Neuronal stem cell (in vitro differentiated cells): ENCODE measurements around the gene RFLNA.

Experiments used
- DNase-seq: peaks from one replicate; pipeline ENCODE4 v3.0.0-alpha.2; 2013; ENCODE audit warnings: low spot score
- H2AFZ ChIP-seq: one replicate; pipeline ENCODE4 v1.6.1; 2013; ENCODE audit warnings: mild to moderate bottlenecking, low read length, inconsistent platforms
- H2AK5ac ChIP-seq: 2 replicates; pipeline ENCODE4 v1.6.1; 2013; ENCODE audit warnings: low read depth, mild to moderate bottlenecking, inconsistent platforms, low read length, moderate library complexity, mixed read lengths
- H2BK120ac ChIP-seq: 2 replicates; pipeline ENCODE4 v1.6.1; 2013; ENCODE audit warnings: low read depth, mild to moderate bottlenecking, inconsistent platforms, low read length, moderate library complexity, mixed read lengths
- H2BK12ac ChIP-seq: one replicate; pipeline ENCODE4 v1.6.1; 2013; ENCODE audit warnings: low read length, inconsistent platforms
- H2BK15ac ChIP-seq: 2 replicates; pipeline ENCODE4 v1.6.1; 2013; ENCODE audit warnings: mild to moderate bottlenecking, low read length, inconsistent platforms, mixed read lengths
- H2BK5ac ChIP-seq: one replicate; pipeline ENCODE4 v1.6.1; 2013; ENCODE audit warnings: inconsistent platforms, mild to moderate bottlenecking, low read length, moderate library complexity
- H3K14ac ChIP-seq: one replicate; pipeline ENCODE4 v1.6.1; 2013; ENCODE audit warnings: low read length, inconsistent platforms
- H3K18ac ChIP-seq: 2 replicates; pipeline ENCODE4 v1.6.1; 2013; ENCODE audit warnings: low read length, inconsistent platforms
- H3K23ac ChIP-seq: 2 replicates; pipeline ENCODE4 v1.6.1; 2013; ENCODE audit warnings: low read depth, mild to moderate bottlenecking, mixed read lengths, low read length, inconsistent platforms; ENCODE audit not compliant: poor library complexity
- H3K27ac ChIP-seq: replicated peaks from 3 replicates; pipeline ENCODE4 v1.5.1; 2013; ENCODE audit warnings: low read length, inconsistent platforms
- H3K27me3 ChIP-seq, 3 experiments: 2 replicates each; pipeline ENCODE4 v1.6.1; 2013; ENCODE audit warnings: low read length in 3 of 3, mild to moderate bottlenecking in 2 of 3, inconsistent platforms in 1 of 3, low read depth in 1 of 3, mixed read lengths in 1 of 3, moderate library complexity in 1 of 3; ENCODE audit not compliant: control insufficient read depth in 3 of 3, insufficient read depth in 3 of 3
- H3K36me3 ChIP-seq, 2 donors: replicated peaks in 1 of 2; 2 replicates each; pipeline ENCODE4 v1.6.1; 2013; ENCODE audit warnings: low read length in 2 of 2; ENCODE audit not compliant: control insufficient read depth in 2 of 2, insufficient read depth in 2 of 2
- H3K4ac ChIP-seq: 2 replicates; pipeline ENCODE4 v1.6.1; 2013; ENCODE audit warnings: inconsistent platforms, mild to moderate bottlenecking, low read length, moderate library complexity
- H3K4me1 ChIP-seq, 2 donors: 1 replicate in 1 of 2; 2 replicates in 1 of 2; pipeline ENCODE4 v1.6.1; 2013; ENCODE audit warnings: low read length in 2 of 2, low read depth in 1 of 2; ENCODE audit not compliant: control insufficient read depth in 2 of 2, insufficient read depth in 1 of 2
- H3K4me2 ChIP-seq: one replicate; pipeline ENCODE4 v1.6.1; 2013; ENCODE audit warnings: mild to moderate bottlenecking, low read length, inconsistent platforms; ENCODE audit not compliant: insufficient read depth, poor library complexity, severe bottlenecking
- H3K4me3 ChIP-seq, 2 donors: 2 replicates each; pipeline ENCODE4 v1.5.1; 2013; ENCODE audit warnings: low read length in 2 of 2, mild to moderate bottlenecking in 2 of 2, inconsistent platforms in 1 of 2, moderate library complexity in 1 of 2
- H3K79me1 ChIP-seq: one replicate; pipeline ENCODE4 v1.6.1; 2013; ENCODE audit warnings: low read depth, mild to moderate bottlenecking, inconsistent platforms, low read length, moderate library complexity
- H3K9ac ChIP-seq: one replicate; pipeline ENCODE4 v1.6.1; 2013; ENCODE audit warnings: mild to moderate bottlenecking, low read depth, low read length, inconsistent platforms; ENCODE audit not compliant: poor library complexity
- H3K9me3 ChIP-seq, 2 donors: replicated peaks in 1 of 2; 2 replicates each; pipeline versions ENCODE3 to v1.6.1; 2013; ENCODE audit warnings: low read length in 2 of 2, mild to moderate bottlenecking in 2 of 2, inconsistent platforms in 1 of 2, low read depth in 1 of 2, mixed read lengths in 1 of 2, moderate library complexity in 1 of 2; ENCODE audit not compliant: control insufficient read depth in 2 of 2, insufficient read depth in 1 of 2
- H4K8ac ChIP-seq: one replicate; pipeline ENCODE4 v1.6.1; 2013; ENCODE audit warnings: low read depth, mild to moderate bottlenecking, inconsistent platforms, low read length, moderate library complexity
- H4K91ac ChIP-seq: one replicate; pipeline ENCODE4 v1.6.1; 2013; ENCODE audit warnings: low read length, low read depth, mild to moderate bottlenecking, inconsistent platforms; ENCODE audit not compliant: poor library complexity
- WGBS, 2 donors: extraction: QIAGEN DNeasy Blood & Tissue Kit; methylation state at CpG; one replicate each; pipeline ENCODE4 v1.1.7; 2013; ENCODE audit warnings: missing lambda C conversion rate in 2 of 2, mixed read lengths in 1 of 2; ENCODE audit not compliant: insufficient read length in 2 of 2, insufficient replicate concordance in 1 of 2; ENCODE audit errors: extremely low coverage in 2 of 2; 5-methylcytosine and 5-hydroxymethylcytosine counted together

Gene RFLNA

GRCh38 chr12:124310178-124310577 lies 15.3 kb downstream of the RFLNA start:
- H3K36me3 ChIP-seq = peaks cover 0 to 4% of the 10 kb centered on the region in 2 donors
- no peak overlapping the region for H2AFZ ChIP-seq
- no peaks in the 10 kb centered on the region for H3K27me3 ChIP-seq
- H3K18ac ChIP-seq = no peak overlapping the region
- H4K91ac ChIP-seq = no peak overlapping the region
- H3K4me2 ChIP-seq = no peak overlapping the region
- no peak overlapping the region for H3K14ac ChIP-seq
- no peak overlapping the region for H2BK12ac ChIP-seq
- no peak overlapping the region for H2BK5ac ChIP-seq
- H2BK120ac ChIP-seq = no peak overlapping the region
- no peak overlapping the region for H4K8ac ChIP-seq
- H3K4ac ChIP-seq = no peak overlapping the region
- no peaks in the 10 kb centered on the region for H3K4me1 ChIP-seq
- peaks cover 2% of the 10 kb centered on the region for H3K79me1 ChIP-seq
- no peak overlapping the region for H3K4me3 ChIP-seq
- H2AK5ac ChIP-seq = no peak overlapping the region
- no peak overlapping the region for H2BK15ac ChIP-seq
- no peak overlapping the region for H3K23ac ChIP-seq
- no peak overlapping the region for H3K9ac ChIP-seq
- H3K9me3 ChIP-seq = no peaks in the 10 kb centered on the region
- no CpG with 5 or more reads among the region's 4 CpGs for WGBS, 2 donors
- no peak for DNase-seq
- no peak overlapping the region for H3K27ac ChIP-seq

GRCh38 chr12:124310785-124311184 lies 15.9 kb downstream of the RFLNA start:
- Histone ChIP-seq H3K4ac (no peak overlapping the region), H2BK12ac (no peak overlapping the region), H3K4me1 (peaks cover 0 to 1% of the 10 kb centered on the region in 2 donors), H2BK120ac (no peak overlapping the region), H2AK5ac (no peak overlapping the region), H3K9me3 (no peaks in the 10 kb centered on the region), H3K27me3 (no peaks in the 10 kb centered on the region), H3K23ac (no peak overlapping the region), H3K27ac (no peak overlapping the region), H3K18ac (no peak overlapping the region), H3K4me2 (no peak overlapping the region), H3K79me1 (peaks cover 2% of the 10 kb centered on the region), H3K4me3 (no peak overlapping the region), H2AFZ (no peak overlapping the region), H3K9ac (no peak overlapping the region), H3K14ac (no peak overlapping the region), H3K36me3 (peaks cover 0 to 4% of the 10 kb centered on the region in 2 donors), H2BK5ac (no peak overlapping the region), H4K91ac (no peak overlapping the region), H2BK15ac (no peak overlapping the region), H4K8ac (no peak overlapping the region)
- no CpG with 5 or more reads among the region's 3 CpGs for WGBS, 2 donors
- no peak for DNase-seq

DNA sequence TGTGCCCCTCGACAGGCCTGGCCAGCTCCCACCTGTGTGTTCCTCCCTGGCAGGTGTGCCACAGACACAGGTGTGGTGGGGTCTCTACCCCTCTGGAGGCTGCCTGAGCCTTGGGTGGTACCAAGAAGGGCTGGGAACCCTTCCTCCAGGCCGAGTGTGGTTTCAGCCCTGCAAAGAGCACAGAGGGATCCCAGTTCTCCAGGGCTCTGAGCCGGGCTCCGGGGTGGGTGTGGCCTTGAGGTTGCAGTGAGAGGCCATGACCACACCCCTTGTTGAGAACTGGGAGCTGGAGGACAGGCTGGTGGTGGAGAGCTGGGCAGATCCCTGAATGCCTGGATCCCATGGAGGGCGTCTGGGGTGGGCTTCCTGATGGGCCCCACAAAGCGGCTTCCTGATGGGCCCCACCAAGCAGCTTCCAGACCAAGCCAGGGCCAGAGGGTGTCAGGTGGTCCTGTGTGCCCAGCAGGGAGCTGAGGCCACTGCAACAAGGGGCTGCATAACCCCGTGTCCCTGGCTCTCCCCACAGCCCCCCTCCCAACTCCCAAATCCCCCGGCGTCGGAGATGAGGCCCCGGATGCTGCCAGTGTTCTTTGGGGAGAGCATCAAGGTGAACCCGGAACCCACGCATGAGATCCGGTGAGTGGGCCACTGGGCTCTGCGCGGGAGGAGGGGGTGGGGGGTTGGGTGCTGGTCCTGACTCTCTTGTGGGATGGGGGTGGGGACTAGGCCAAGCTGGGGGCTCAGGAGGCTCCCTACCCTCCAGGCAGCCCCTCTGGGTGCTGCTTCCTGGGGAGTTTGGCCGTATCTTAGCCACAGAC lies 16.6 kb downstream of the RFLNA start:
- peaks cover 0 to 4% of the 10 kb centered on the region in 2 donors for H3K36me3 ChIP-seq
- no peak overlapping the region for H3K23ac ChIP-seq
- H3K27me3 ChIP-seq = no peaks in the 10 kb centered on the region
- no peak overlapping the region for H2BK120ac ChIP-seq
- H3K18ac ChIP-seq = peak overlapping the region; percentile 40
- H3K9ac ChIP-seq = no peak overlapping the region
- H3K4me3 ChIP-seq = no peak overlapping the region
- H2AFZ ChIP-seq = no peak overlapping the region
- H3K9me3 ChIP-seq = no peaks in the 10 kb centered on the region
- H3K27ac ChIP-seq = no peak overlapping the region
- no peak for DNase-seq
- H3K4me1 ChIP-seq = peaks cover 0 to 1% of the 10 kb centered on the region in 2 donors
- H4K8ac ChIP-seq = no peak overlapping the region
- H2BK15ac ChIP-seq = no peak overlapping the region
- H2BK12ac ChIP-seq = no peak overlapping the region
- H3K4ac ChIP-seq = no peak overlapping the region
- no CpG with 5 or more reads among the region's 17 CpGs for WGBS, 2 donors
- no peak overlapping the region for H2AK5ac ChIP-seq
- H2BK5ac ChIP-seq = no peak overlapping the region
- H3K14ac ChIP-seq = no peak overlapping the region
- peaks cover 2% of the 10 kb centered on the region for H3K79me1 ChIP-seq
- no peak overlapping the region for H4K91ac ChIP-seq
- no peak overlapping the region for H3K4me2 ChIP-seq

GRCh38 chr12:124312601-124313000 lies 17.7 kb downstream of the RFLNA start:
- no peak overlapping the region for H2AFZ ChIP-seq
- H3K4me1 ChIP-seq = peaks cover 0 to 1% of the 10 kb centered on the region in 2 donors
- no peak overlapping the region for H4K91ac ChIP-seq
- H2BK120ac ChIP-seq = no peak overlapping the region
- H3K27me3 ChIP-seq = no peaks in the 10 kb centered on the region
- no peak overlapping the region for H3K4ac ChIP-seq
- no peak overlapping the region for H2AK5ac ChIP-seq
- H3K4me2 ChIP-seq = no peak overlapping the region
- no peak overlapping the region for H3K23ac ChIP-seq
- H2BK12ac ChIP-seq = no peak overlapping the region
- H3K36me3 ChIP-seq = peaks cover 0 to 4% of the 10 kb centered on the region in 2 donors
- H3K27ac ChIP-seq = no peak overlapping the region
- no peak overlapping the region for H3K4me3 ChIP-seq
- H2BK15ac ChIP-seq = no peak overlapping the region
- no peak overlapping the region for H3K14ac ChIP-seq
- no peak overlapping the region for H2BK5ac ChIP-seq
- no peaks in the 10 kb centered on the region for H3K9me3 ChIP-seq
- peaks cover 2% of the 10 kb centered on the region for H3K79me1 ChIP-seq
- DNase-seq = no peak
- H3K9ac ChIP-seq = no peak overlapping the region
- H4K8ac ChIP-seq = no peak overlapping the region
- WGBS, 2 donors = no CpG with 5 or more reads among the region's 6 CpGs
- H3K18ac ChIP-seq = no peak overlapping the region
